Transverse colon (tissue), 4 donors: ENCODE results near the gene UNC5CL. TPM values are rescaled to one million over a fixed set of nuclear protein-coding genes. Genes with fewer than 3 reads are reported as not detected.

Experiments used
- DNase-seq: peaks from one replicate; pipeline ENCODE4 v3.0.0-alpha.2; 2019
- H3K27ac ChIP-seq, 4 donors: fragments of 200-600 bp; sonication (generic); 2 replicates each; pipeline ENCODE4 v1.5.1; 2016 to 2018; ENCODE audit warnings: inconsistent platforms in 4 of 4
- H3K27me3 ChIP-seq: fragments of 200-600 bp; sonication (generic); 2 replicates; pipeline ENCODE4 v1.5.1; 2017; ENCODE audit warnings: inconsistent platforms
- H3K36me3 ChIP-seq, 4 donors: fragments of 200-600 bp; sonication (generic); 2 replicates each; pipeline ENCODE4 v1.5.1; 2017 to 2019; ENCODE audit warnings: inconsistent platforms in 4 of 4
- H3K4me1 ChIP-seq, 4 donors: fragments of 200-600 bp; sonication (generic); 2 replicates each; pipeline ENCODE4 v1.5.1; 2017 to 2020; ENCODE audit warnings: inconsistent platforms in 4 of 4
- H3K4me3 ChIP-seq, 4 donors: fragments of 200-600 bp; sonication (generic); 1 replicate in 1 of 4; 2 replicates in 3 of 4; pipeline versions ENCODE4 v1.5.1 to v1.6.1; 2017 to 2019; ENCODE audit warnings: inconsistent platforms in 4 of 4
- H3K9me3 ChIP-seq, 2 donors: fragments of 200-600 bp; sonication (generic); 2 replicates each; pipeline ENCODE4 v1.5.1; 2017 to 2019; ENCODE audit warnings: inconsistent platforms in 2 of 2
- EP300 ChIP-seq: sonication (generic); formaldehyde crosslinking; IDR thresholded peaks from one replicate; pipeline ENCODE4 v1.6.1; 2017; ENCODE audit warnings: antibody characterized with exemption, low read depth
- POLR2A ChIP-seq: fragments of 450-650 bp; IDR thresholded peaks from one replicate; pipeline ENCODE4 v1.6.1; 2016; ENCODE audit warnings: antibody characterized with exemption, mild to moderate bottlenecking, moderate library complexity
- POLR2AphosphoS5 ChIP-seq, 3 donors: sonication (generic); formaldehyde crosslinking; IDR thresholded peaks; one replicate each; pipeline ENCODE4 v1.6.1; 2016; ENCODE audit warnings: antibody characterized with exemption in 3 of 3
- WGBS, 2 donors: methylation state at CpG; one replicate each; pipeline ENCODE4 v1.1.5; 2018; ENCODE audit warnings: low coverage in 1 of 2; 5-methylcytosine and 5-hydroxymethylcytosine counted together
- in situ Hi-C, 4 donors: fragments of 200-750 bp; cut with MboI; loops; one replicate each; pipeline versions ENCODE4 v1.15.0 to v1.15.1; 2017; ENCODE audit warnings: low sequenced_read_pairs in 3 of 4, low pct_ligation_motif_present in 1 of 4, low pct_unique_long_range_greater_than_20kb in 1 of 4
- intact Hi-C: fragments of 100-400 bp; cut with DNase I; formaldehyde crosslinking; loops from one replicate; pipeline ENCODE4 v1.15.1; 2023; ENCODE audit warnings: low total_unique reads
- total RNA-seq, 4 donors: library from RNA; depleted of rRNA; stranded (reverse); fragments of >200 nt; gene quantifications; one replicate each; pipeline ENCODE4 v1.1.0, GENCODE V29; 2016
- TF ChIP-seq, protein P1 (sequence below), 5 experiments: fragments of 200-600 bp in 3 of 5; fragments of 450-650 bp in 2 of 5; sonication (generic) in 3 of 5; IDR thresholded peaks; 1 replicate in 2 of 5; 2 replicates in 3 of 5; pipeline ENCODE4 v1.5.1; 2016 to 2017; ENCODE audit warnings: antibody characterized with exemption in 5 of 5, inconsistent platforms in 3 of 5, mild to moderate bottlenecking in 2 of 5, moderate library complexity in 1 of 5

Gene UNC5CL
- total RNA-seq, 4 donors from 2014 or later: 2.5 to 8.4 (median 4.4) TPM; not detected in 1

DNA sequence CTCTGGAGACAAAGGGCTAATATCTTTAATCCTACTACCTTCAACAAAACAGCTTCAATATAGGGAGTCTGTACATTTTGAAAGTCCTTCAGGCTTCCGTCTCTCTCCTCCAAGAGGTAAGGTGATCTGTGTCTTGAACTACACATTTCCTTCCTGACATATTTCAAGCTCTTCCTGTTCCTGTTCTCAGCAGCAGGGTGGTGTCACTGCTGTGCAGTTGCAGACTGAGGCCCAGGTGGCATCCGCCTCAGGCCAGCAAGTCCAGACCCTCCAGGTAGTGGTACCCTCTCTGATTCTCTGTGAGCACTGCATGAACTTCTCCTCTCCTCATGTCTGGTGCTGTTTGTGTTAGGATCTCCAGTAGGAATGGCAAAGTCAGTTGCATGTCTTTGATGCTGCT is 41.6 kb upstream of the UNC5CL start:
- no peak for DNase-seq
- TF ChIP-seq, protein P1, sequence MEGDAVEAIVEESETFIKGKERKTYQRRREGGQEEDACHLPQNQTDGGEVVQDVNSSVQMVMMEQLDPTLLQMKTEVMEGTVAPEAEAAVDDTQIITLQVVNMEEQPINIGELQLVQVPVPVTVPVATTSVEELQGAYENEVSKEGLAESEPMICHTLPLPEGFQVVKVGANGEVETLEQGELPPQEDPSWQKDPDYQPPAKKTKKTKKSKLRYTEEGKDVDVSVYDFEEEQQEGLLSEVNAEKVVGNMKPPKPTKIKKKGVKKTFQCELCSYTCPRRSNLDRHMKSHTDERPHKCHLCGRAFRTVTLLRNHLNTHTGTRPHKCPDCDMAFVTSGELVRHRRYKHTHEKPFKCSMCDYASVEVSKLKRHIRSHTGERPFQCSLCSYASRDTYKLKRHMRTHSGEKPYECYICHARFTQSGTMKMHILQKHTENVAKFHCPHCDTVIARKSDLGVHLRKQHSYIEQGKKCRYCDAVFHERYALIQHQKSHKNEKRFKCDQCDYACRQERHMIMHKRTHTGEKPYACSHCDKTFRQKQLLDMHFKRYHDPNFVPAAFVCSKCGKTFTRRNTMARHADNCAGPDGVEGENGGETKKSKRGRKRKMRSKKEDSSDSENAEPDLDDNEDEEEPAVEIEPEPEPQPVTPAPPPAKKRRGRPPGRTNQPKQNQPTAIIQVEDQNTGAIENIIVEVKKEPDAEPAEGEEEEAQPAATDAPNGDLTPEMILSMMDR (IDR thresholded peaks at IDR 0.05): no peak
- TF ChIP-seq POLR2AphosphoS5 (IDR thresholded peaks at IDR 0.05): no peak
- no peak for TF ChIP-seq POLR2A
- TF ChIP-seq EP300: no peak

DNA sequence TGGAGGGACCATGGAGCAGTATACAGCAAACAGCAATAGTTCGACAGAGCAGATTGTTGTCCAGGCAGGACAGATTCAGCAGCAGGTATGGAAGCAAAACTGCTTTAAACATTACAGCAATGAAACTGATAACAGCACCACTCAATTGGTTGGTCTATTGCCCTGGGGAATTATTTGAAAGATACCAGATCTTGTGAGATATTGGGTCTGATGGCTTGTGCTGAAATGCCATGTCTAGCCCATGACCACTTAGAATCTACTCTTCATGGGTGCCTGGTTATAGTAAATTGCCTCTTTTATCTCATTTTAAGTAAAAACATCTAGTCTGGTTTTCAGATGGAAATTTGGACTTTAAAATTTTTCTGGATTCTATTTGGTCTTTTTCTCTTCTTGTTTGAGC is 40.1 kb upstream of the UNC5CL start:
- H3K9me3 ChIP-seq: no peaks in the 10 kb centered on the region
- no peak for DNase-seq
- in situ Hi-C loops (loop anchor here in 1 of 4 donors (25.0 kb wide), 1 partner anchor 233 kb away; no protein-coding TSS in a partner anchor), intact Hi-C loops (no loop called here)
- H3K36me3 ChIP-seq: peaks cover 0 to 31% (median 4%) of the 10 kb centered on the region in 4 donors
- no peak overlapping the region for H3K4me3 ChIP-seq
- H3K27ac ChIP-seq: no peak overlapping the region
- H3K27me3 ChIP-seq: no peaks in the 10 kb centered on the region
- H3K4me1 ChIP-seq: peaks cover 9 to 42% (median 27%) of the 10 kb centered on the region in 4 donors
- WGBS, 2 donors: 100% methylated on average over 1 of the region's 1 CpG; no CpG with 5 or more reads in 1 of the 2 donors
- TF ChIP-seq, protein P1 (IDR thresholded peaks at IDR 0.05): no peak
- TF ChIP-seq EP300: no peak
- TF ChIP-seq POLR2AphosphoS5 (IDR thresholded peaks at IDR 0.05): no peak
- TF ChIP-seq POLR2A: no peak

More for the DNA sequence above, 41.6 kb upstream of the UNC5CL start:
- in situ Hi-C loops: loop anchor here in 1 of 4 donors (25.0 kb wide), 1 partner anchor 232 kb away; no protein-coding TSS in a partner anchor
- Histone ChIP-seq H3K9me3 (no peaks in the 10 kb centered on the region), H3K36me3 (peaks cover 0 to 42% (median 8%) of the 10 kb centered on the region in 4 donors), H3K4me1 (peaks cover 4 to 26% (median 14%) of the 10 kb centered on the region in 4 donors), H3K27ac (no peak overlapping the region), H3K27me3 (no peaks in the 10 kb centered on the region), H3K4me3 (no peak overlapping the region)
- intact Hi-C loops: no loop called here
- WGBS, 2 donors: 67 to 84% methylated on average over 1 to 2 of the region's 2 CpGs

DNA sequence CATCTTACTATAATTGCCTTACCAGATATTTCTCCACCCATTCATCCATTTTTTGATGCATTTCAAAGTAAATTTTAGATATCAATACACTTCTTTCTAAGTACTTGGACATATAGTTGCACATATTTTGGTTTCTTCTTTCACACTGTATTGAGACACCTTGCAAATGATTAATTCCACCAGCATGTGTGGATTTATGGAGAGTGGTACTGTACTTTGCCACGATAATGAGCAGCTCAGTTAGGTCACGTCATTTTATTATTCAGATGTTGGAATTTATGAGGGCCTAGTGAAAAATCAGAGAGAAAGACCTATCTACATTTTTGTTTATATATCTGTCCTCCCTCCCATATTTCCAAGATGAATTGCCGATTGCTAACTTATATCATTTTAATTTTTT is 39.1 kb upstream of the UNC5CL start:
- H3K4me1 ChIP-seq: peaks cover 9 to 43% (median 29%) of the 10 kb centered on the region in 4 donors
- in situ Hi-C loops (loop anchor here in 1 of 4 donors (25.0 kb wide), 1 partner anchor 234 kb away; no protein-coding TSS in a partner anchor), intact Hi-C loops (no loop called here)
- WGBS, 2 donors: 44 to 58% methylated on average over 3 of the region's 3 CpGs
- no peaks in the 10 kb centered on the region for H3K9me3 ChIP-seq
- TF ChIP-seq POLR2AphosphoS5 (IDR thresholded peaks at IDR 0.05): no peak
- TF ChIP-seq, protein P1 (IDR thresholded peaks at IDR 0.05): no peak
- TF ChIP-seq EP300: no peak
- TF ChIP-seq POLR2A: no peak
- no peaks in the 10 kb centered on the region for H3K27me3 ChIP-seq
- H3K4me3 ChIP-seq: no peak overlapping the region
- H3K36me3 ChIP-seq: peaks cover 0 to 28% (median 1%) of the 10 kb centered on the region in 4 donors
- no peak for DNase-seq
- H3K27ac ChIP-seq: no peak overlapping the region

DNA sequence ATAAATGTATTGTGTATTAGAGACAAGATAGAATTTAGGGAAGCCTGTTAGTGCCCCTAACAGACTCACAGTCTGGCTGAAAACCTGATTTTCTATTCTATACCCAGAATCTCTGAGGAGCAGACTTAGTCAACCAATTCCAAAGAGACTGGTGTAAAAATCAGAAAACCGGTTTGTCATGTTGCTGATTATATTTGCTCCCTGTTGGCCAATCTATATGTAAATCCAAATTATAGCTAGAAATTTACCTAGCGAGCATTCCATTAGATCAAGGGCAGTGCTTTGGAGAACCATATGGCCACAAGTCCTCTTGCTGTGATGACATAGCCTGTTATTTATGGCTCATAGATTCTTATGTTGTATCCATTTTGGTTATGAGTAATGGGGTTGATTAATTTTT is 38.5 kb upstream of the UNC5CL start:
- H3K36me3 ChIP-seq: peaks cover 0 to 28% (median 1%) of the 10 kb centered on the region in 4 donors
- TF ChIP-seq POLR2A (no peak), EP300 (no peak), POLR2AphosphoS5 (IDR thresholded peaks at IDR 0.05) (no peak)
- TF ChIP-seq, protein P1 (IDR thresholded peaks at IDR 0.05): no peak
- in situ Hi-C loops: loop anchor here in 1 of 4 donors (25.0 kb wide), 1 partner anchor 235 kb away; no protein-coding TSS in a partner anchor
- 37 to 80% methylated on average over 2 of the region's 2 CpGs for WGBS, 2 donors
- H3K4me3 ChIP-seq: no peak overlapping the region
- no peaks in the 10 kb centered on the region for H3K27me3 ChIP-seq
- intact Hi-C loops: no loop called here
- H3K27ac ChIP-seq: peak overlapping the region in 1 of 4 donors; percentile 11
- H3K4me1 ChIP-seq: peaks cover 9 to 43% (median 29%) of the 10 kb centered on the region in 4 donors
- DNase-seq: no peak
- no peaks in the 10 kb centered on the region for H3K9me3 ChIP-seq
